NB4 (cell line): ENCODE data around the gene TNFRSF18.

Experiments used
- DNase-seq: peaks from one replicate; pipeline ENCODE4 v3.0.0; 2010; ENCODE audit warnings: low read depth
- H3K4me3 ChIP-seq: one replicate; pipeline ENCODE4 v1.5.1; 2011; ENCODE audit warnings: mild to moderate bottlenecking, low read depth, low read length, moderate library complexity
- CTCF ChIP-seq: IDR thresholded peaks from one replicate; pipeline ENCODE4 v1.5.1; 2012; ENCODE audit warnings: low read depth, low read length
- MAX ChIP-seq: IDR thresholded peaks from 2 replicates; pipeline ENCODE4 v1.6.1; 2011; ENCODE audit warnings: low read depth, low read length
- MYC ChIP-seq: IDR thresholded peaks from 2 replicates; pipeline ENCODE4 v1.6.1; 2011; ENCODE audit warnings: low read depth, low read length
- POLR2A ChIP-seq: IDR thresholded peaks from 2 replicates; pipeline ENCODE4 v1.6.1; 2011; ENCODE audit warnings: mild to moderate bottlenecking; ENCODE audit not compliant: insufficient read length; ENCODE audit errors: extremely low read depth

Gene TNFRSF18

GRCh38 chr1:1229770-1230169 is 23.4 kb upstream of the TNFRSF18 start:
- H3K4me3 ChIP-seq: no peak overlapping the region
- no peak for TF ChIP-seq MAX
- TF ChIP-seq POLR2A: no peak
- TF ChIP-seq CTCF: no peak
- no peak for TF ChIP-seq MYC
- DNase-seq: no peak

DNA sequence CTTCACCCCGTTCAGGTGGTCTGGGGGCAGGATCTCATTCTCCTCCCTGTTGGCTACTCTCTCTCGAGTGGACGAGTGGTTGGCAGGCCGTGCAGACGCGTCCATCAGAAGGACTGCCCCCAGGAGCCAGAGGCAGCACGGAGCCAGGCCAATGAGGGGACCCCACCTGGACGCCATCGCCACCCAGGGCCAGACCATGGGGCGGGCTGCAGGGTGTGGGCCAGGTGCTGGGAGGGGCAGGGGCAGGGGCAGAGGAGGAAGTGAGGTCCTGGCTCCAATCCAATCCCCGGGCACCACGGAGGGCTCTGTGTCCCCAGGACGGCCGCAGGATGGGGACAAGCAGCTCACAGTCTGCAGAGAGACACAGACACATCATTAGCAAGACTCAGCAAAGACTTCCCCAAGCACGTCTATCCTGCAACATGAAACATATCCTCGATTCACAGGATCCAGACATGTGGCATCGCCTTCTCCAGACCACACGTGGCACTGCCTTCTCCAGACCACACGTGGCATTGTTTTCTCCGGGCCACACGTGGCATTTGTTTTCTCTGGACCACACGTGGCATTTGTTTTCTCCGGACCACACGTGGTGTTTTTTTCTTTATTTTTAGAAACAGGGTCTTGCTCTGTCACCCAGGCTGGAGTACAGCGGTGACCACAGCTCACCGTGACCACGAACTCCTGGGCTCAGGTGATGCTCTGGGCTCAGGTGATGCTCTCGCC is 22.4 kb upstream of the TNFRSF18 start:
- TF ChIP-seq POLR2A (no peak), CTCF (no peak), MAX (no peak), MYC (no peak)
- DNase-seq: no peak
- no peak overlapping the region for H3K4me3 ChIP-seq

DNA sequence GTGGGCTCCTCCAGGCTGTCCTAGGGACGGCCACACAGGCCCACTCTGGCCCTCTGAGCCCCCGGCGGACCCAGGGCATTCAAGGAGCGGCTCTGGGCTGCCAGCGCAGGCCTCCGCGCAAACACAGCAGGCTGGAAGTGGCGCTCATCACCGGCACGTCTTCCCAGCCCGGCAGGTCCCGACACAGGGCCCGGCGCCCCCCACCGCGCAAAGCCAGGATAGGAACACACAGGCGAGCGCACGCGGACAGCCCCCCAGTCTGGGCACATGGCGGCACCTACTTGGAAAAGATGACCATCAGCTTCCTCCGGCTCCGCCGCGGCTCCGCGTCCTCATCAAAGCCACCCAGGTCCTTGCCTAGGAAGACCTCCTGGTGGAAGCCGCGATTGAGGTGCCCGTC is 21.8 kb upstream of the TNFRSF18 start:
- TF ChIP-seq MYC (no peak), CTCF (no peak), POLR2A (no peak), MAX (no peak)
- no peak overlapping the region for H3K4me3 ChIP-seq
- no peak for DNase-seq

DNA sequence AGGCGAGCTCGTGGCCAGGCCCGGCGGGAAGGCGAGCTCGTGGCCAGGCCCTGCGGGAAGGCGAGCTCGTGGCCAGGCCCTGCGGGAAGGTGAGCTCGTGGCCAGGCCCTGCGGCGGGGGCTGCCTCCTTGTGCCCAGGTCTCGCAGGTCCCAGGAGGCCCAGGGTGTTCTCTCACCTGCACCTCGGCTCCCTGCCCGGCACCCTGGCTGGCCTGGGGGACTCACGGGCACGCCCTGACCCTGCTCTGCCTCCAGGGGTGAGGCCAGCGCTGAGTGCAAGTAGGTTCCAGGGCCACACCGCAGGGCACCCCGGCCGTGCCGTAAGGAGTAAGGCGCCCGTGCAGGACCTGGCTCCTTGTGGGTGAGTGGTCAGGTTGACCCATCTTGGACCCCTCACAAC is 21.0 kb upstream of the TNFRSF18 start:
- no peak for DNase-seq
- H3K4me3 ChIP-seq: no peak overlapping the region
- no peak for TF ChIP-seq POLR2A
- TF ChIP-seq CTCF: no peak
- TF ChIP-seq MYC: no peak
- TF ChIP-seq MAX: no peak

GRCh38 chr1:1226566-1227362 is 20.4 kb upstream of the TNFRSF18 start:
- H3K4me3 ChIP-seq: no peak overlapping the region
- no peak for DNase-seq

More at GRCh38 chr1:1226566-1227362, 20.4 kb upstream of the TNFRSF18 start:
- TF ChIP-seq MYC (no peak), POLR2A (no peak), MAX (no peak), CTCF (no peak)
